H1 (cell line): ENCODE data around the gene REG4. TPM values are rescaled to one million over a fixed set of nuclear protein-coding genes. Genes with fewer than 3 reads are reported as not detected.

Source experiments
- CTCF ChIA-PET: fragments of 300-600 bp; sonication (Branson Sonifier 250); formaldehyde crosslinking; loops from one replicate; lab custom pipeline; 2021; ENCODE audit not compliant: partially characterized antibody; lab: Charles Lee
- POLR2A ChIA-PET: fragments of 300-600 bp; sonication (Branson Sonifier 250); formaldehyde crosslinking; loops from one replicate; lab custom pipeline; 2021; ENCODE audit warnings: inconsistent platforms; ENCODE audit not compliant: partially characterized antibody; lab: Charles Lee
- DNase-seq, 2 experiments: peaks; one replicate each; pipeline versions ENCODE4 v3.0.0 to v3.0.0-alpha.2; 2010 to 2022; ENCODE audit warnings: low spot score in 2 of 2, low read depth in 1 of 2, mixed read lengths in 1 of 2
- FAIRE-seq: peaks from 2 replicates; lab custom pipeline; 2011; peaks lifted over from hg19 to GRCh38; lab: Jason Lieb, UNC
- H2AFZ ChIP-seq: 2 replicates; pipeline ENCODE4 v1.8.1; 2012; ENCODE audit warnings: low read length, inconsistent platforms
- H2AK5ac ChIP-seq: 2 replicates; pipeline ENCODE4 v1.6.1; 2013; ENCODE audit warnings: low read depth, low read length
- H2BK120ac ChIP-seq: replicated peaks from 2 replicates; pipeline ENCODE3; 2013; ENCODE audit warnings: low read depth, low read length, inconsistent platforms
- H2BK12ac ChIP-seq: 2 replicates; pipeline ENCODE4 v1.6.1; 2013; ENCODE audit warnings: low read depth, low read length
- H2BK15ac ChIP-seq: 2 replicates; pipeline ENCODE4 v1.6.1; 2013; ENCODE audit warnings: low read length
- H2BK20ac ChIP-seq: 2 replicates; pipeline ENCODE4 v1.6.1; 2013; ENCODE audit warnings: low read length
- H2BK5ac ChIP-seq: 2 replicates; pipeline ENCODE4 v1.6.1; 2013; ENCODE audit warnings: low read depth, low read length
- H3K14ac ChIP-seq: 2 replicates; pipeline ENCODE4 v1.6.1; 2013; ENCODE audit warnings: inconsistent platforms; ENCODE audit not compliant: insufficient read length
- H3K18ac ChIP-seq: 2 replicates; pipeline ENCODE4 v1.6.1; 2013; ENCODE audit warnings: low read length; ENCODE audit errors: extremely low read depth
- H3K23ac ChIP-seq: 2 replicates; pipeline ENCODE4 v1.6.1; 2013; ENCODE audit warnings: inconsistent platforms; ENCODE audit not compliant: insufficient read length
- H3K23me2 ChIP-seq: 2 replicates; pipeline ENCODE4 v1.6.1; 2013; ENCODE audit warnings: low read depth, low read length
- H3K27ac ChIP-seq: 2 replicates; pipeline ENCODE4 v1.6.1; 2011; ENCODE audit warnings: low read depth, low read length, inconsistent platforms
- H3K27me3 ChIP-seq, 4 experiments: replicated peaks in 1 of 4; 1 replicate in 1 of 4; 2 replicates in 3 of 4; pipeline versions ENCODE4 v1.6.1 to v1.8.1; 2011 to 2013; ENCODE audit warnings: low read length in 3 of 4, mild to moderate bottlenecking in 3 of 4, inconsistent platforms in 2 of 4, mixed read lengths in 2 of 4, moderate library complexity in 1 of 4; ENCODE audit not compliant: control insufficient read depth in 3 of 4, insufficient read depth in 3 of 4; ENCODE audit errors: extremely low read depth in 1 of 4
- H3K36me3 ChIP-seq, 4 experiments: 2 replicates each; pipeline versions ENCODE4 v1.6.1 to v1.8.1; 2011 to 2013; ENCODE audit warnings: mild to moderate bottlenecking in 4 of 4, low read length in 3 of 4, moderate library complexity in 2 of 4, control low read depth in 1 of 4, inconsistent platforms in 1 of 4; ENCODE audit not compliant: insufficient read depth in 4 of 4, control insufficient read depth in 2 of 4
- H3K4ac ChIP-seq: replicated peaks from 2 replicates; pipeline ENCODE3; 2013; ENCODE audit warnings: low read length, low read depth, mixed read lengths, inconsistent platforms; ENCODE audit not compliant: insufficient read length
- H3K4me1 ChIP-seq, 4 experiments: replicated peaks in 1 of 4; 1 replicate in 1 of 4; 2 replicates in 3 of 4; pipeline versions ENCODE4 v1.6.1 to v1.8.1; 2011 to 2013; ENCODE audit warnings: low read length in 3 of 4, inconsistent platforms in 2 of 4, mixed read lengths in 1 of 4; ENCODE audit not compliant: insufficient read depth in 4 of 4, control insufficient read depth in 3 of 4
- H3K4me2 ChIP-seq, 2 experiments: 2 replicates each; pipeline versions ENCODE4 v1.6.1 to v1.8.1; 2011 to 2013; ENCODE audit warnings: low read depth in 2 of 2, low read length in 2 of 2, control low read depth in 1 of 2, inconsistent platforms in 1 of 2, mild to moderate bottlenecking in 1 of 2; ENCODE audit not compliant: insufficient read depth in 1 of 2
- H3K4me3 ChIP-seq, 4 experiments: fragments of 200-600, 300-600 bp in 1 of 4; sonication (generic), shearing (Covaris generic), sonication (Bioruptor Twin) in 1 of 4; 2 replicates each; pipeline versions ENCODE4 v1.5.1 to v1.8.1; 2011 to 2016; ENCODE audit warnings: low read length in 4 of 4, low read depth in 3 of 4, control low read depth in 2 of 4, inconsistent platforms in 2 of 4, mild to moderate bottlenecking in 2 of 4, mixed read lengths in 1 of 4, moderate library complexity in 1 of 4; ENCODE audit not compliant: insufficient read depth in 2 of 4; ENCODE audit errors: extremely low read depth in 1 of 4
- H3K56ac ChIP-seq: replicated peaks from 2 replicates; pipeline ENCODE3; 2013; ENCODE audit warnings: low read depth, mild to moderate bottlenecking, mixed read lengths, low read length, inconsistent platforms; ENCODE audit not compliant: insufficient read length
- H3K79me1 ChIP-seq: 2 replicates; pipeline ENCODE4 v1.6.1; 2013; ENCODE audit warnings: low read depth, low read length, control low read depth
- H3K79me2 ChIP-seq, 2 experiments: 2 replicates each; pipeline versions ENCODE4 v1.6.1 to v1.8.1; 2012 to 2013; ENCODE audit warnings: low read length in 2 of 2, mild to moderate bottlenecking in 2 of 2, inconsistent platforms in 1 of 2; ENCODE audit not compliant: insufficient read depth in 2 of 2, control insufficient read depth in 1 of 2
- H3K9ac ChIP-seq, 4 experiments: replicated peaks in 1 of 4; 1 replicate in 1 of 4; 2 replicates in 3 of 4; pipeline versions ENCODE4 v1.6.1 to v1.8.1; 2011 to 2013; ENCODE audit warnings: low read depth in 3 of 4, low read length in 3 of 4, control low read depth in 2 of 4, mild to moderate bottlenecking in 2 of 4, moderate library complexity in 2 of 4, inconsistent platforms in 1 of 4; ENCODE audit errors: extremely low read depth in 1 of 4
- H3K9me3 ChIP-seq, 2 experiments: 2 replicates each; pipeline versions ENCODE4 v1.6.1 to v1.8.1; 2012 to 2013; ENCODE audit warnings: mild to moderate bottlenecking in 2 of 2, moderate library complexity in 2 of 2, control low read depth in 1 of 2, inconsistent platforms in 1 of 2, low read depth in 1 of 2, low read length in 1 of 2, mixed read lengths in 1 of 2; ENCODE audit not compliant: insufficient read depth in 2 of 2
- H4K20me1 ChIP-seq, 2 experiments: replicated peaks in 1 of 2; 2 replicates each; pipeline versions ENCODE3 to v1.8.1; 2011 to 2013; ENCODE audit warnings: inconsistent platforms in 2 of 2, low read length in 2 of 2, mild to moderate bottlenecking in 1 of 2; ENCODE audit not compliant: insufficient read depth in 2 of 2, control insufficient read depth in 1 of 2
- H4K5ac ChIP-seq: 2 replicates; pipeline ENCODE4 v1.6.1; 2013; ENCODE audit warnings: low read length, low read depth, mixed read lengths, inconsistent platforms; ENCODE audit not compliant: insufficient read length
- H4K8ac ChIP-seq: 2 replicates; pipeline ENCODE4 v1.8.0; 2013; ENCODE audit warnings: mild to moderate bottlenecking, moderate library complexity, low read length, inconsistent platforms; ENCODE audit not compliant: insufficient read depth; ENCODE audit errors: extremely low read depth
- H4K91ac ChIP-seq: replicated peaks from 2 replicates; pipeline ENCODE3; 2013; ENCODE audit warnings: low read length, mixed read lengths, inconsistent platforms; ENCODE audit not compliant: insufficient read length
- WGBS, 2 experiments: shearing (Covaris generic) in 1 of 2; methylation state at CpG; one replicate each; pipeline versions ENCODE4 v1.1.6 to v1.1.7; 2013 to 2015; ENCODE audit warnings: low lambda C conversion rate in 2 of 2, mixed read lengths in 2 of 2, inconsistent platforms in 1 of 2, low coverage in 1 of 2, missing lambda C conversion rate in 1 of 2; ENCODE audit not compliant: insufficient replicate concordance in 2 of 2, insufficient coverage in 1 of 2, insufficient read length in 1 of 2; ENCODE audit errors: extremely low coverage in 1 of 2, missing lambda C conversion rate in 1 of 2; 5-methylcytosine and 5-hydroxymethylcytosine counted together
- polyA plus RNA-seq, 7 experiments: library from polyadenylated mRNA; depleted of rRNA in 3 of 7; stranded (reverse) in 5 of 7; unstranded in 2 of 7; fragments of >200 nt in 5 of 7; fragments of 200-250 nt in 2 of 7; gene quantifications; 1 replicate in 5 of 7; 2 replicates in 1 of 7; 4 replicates in 1 of 7; pipeline versions ENCODE4 v1.2.1 to v1.2.3, GENCODE V29; 2011 to 2013; ENCODE audit warnings: missing spikeins in 2 of 7, mixed read lengths in 2 of 7
- total RNA-seq: library from RNA; stranded (reverse); fragmentation: NEBNext Ultra II Directional; extraction: Animal tissue kit (Norgen Biotek cat#: 25700); gene quantifications from 2 replicates; pipeline ENCODE4 v1.2.1, GENCODE V29; 2021

Gene REG4
- total and polyA plus RNA-seq, 2 of the 8 experiments (the other 6 are each of a cell fraction or from before 2014, with no cell fraction given): not detected

- H3K56ac ChIP-seq: no peak overlapping the region
- no peaks in the 10 kb centered on the region for H3K9me3 ChIP-seq
- FAIRE-seq (no peak), DNase-seq (no peak)
- H2AFZ ChIP-seq: no peak overlapping the region
- no peak overlapping the region for H3K4ac ChIP-seq
- no peaks in the 10 kb centered on the region for H3K79me1 ChIP-seq
- no peak overlapping the region for H2BK15ac ChIP-seq
- no peak overlapping the region for H2BK20ac ChIP-seq
- H2BK5ac ChIP-seq: no peak overlapping the region
- 92% methylated on average over 2 of the region's 2 CpGs; no CpG with 5 or more reads in 1 of the 2 experiments for whole genome bisulfite sequencing, 2 experiments
- no peak overlapping the region for H3K14ac ChIP-seq
- H2BK120ac ChIP-seq: no peak overlapping the region
- no peak overlapping the region for H3K9ac ChIP-seq
- no peak overlapping the region for H2AK5ac ChIP-seq
- ChIA-PET CTCF (interaction anchor here (0.9 to 5.3 kb wide), 7 partner anchors 12 to 156 kb away, joined by 3 to 46 read pairs (median 5); no protein-coding TSS in a partner anchor), POLR2A (interaction anchor here (1.7 kb wide), 1 partner anchor 26 kb away, joined by 7 read pairs; no protein-coding TSS in a partner anchor)
- H3K27ac ChIP-seq: no peak overlapping the region
- H3K4me3 ChIP-seq: no peak overlapping the region
- H4K5ac ChIP-seq: no peak overlapping the region
- H3K23ac ChIP-seq: no peak overlapping the region
- H3K27me3 ChIP-seq: no peaks in the 10 kb centered on the region
- H2BK12ac ChIP-seq: no peak overlapping the region
- H3K23me2 ChIP-seq: no peaks in the 10 kb centered on the region; the same call in 1 of the 2 replicates
- no peaks in the 10 kb centered on the region for H4K20me1 ChIP-seq
- H3K4me1 ChIP-seq: peaks cover 0 to 5% (median 1%) of the 10 kb centered on the region in 4 experiments; a peak in 1 of 7 replicates
- H4K8ac ChIP-seq: no peak overlapping the region
- no peak overlapping the region for H3K4me2 ChIP-seq
- no peaks in the 10 kb centered on the region for H3K79me2 ChIP-seq
- H3K36me3 ChIP-seq: no peaks in the 10 kb centered on the region
- H4K91ac ChIP-seq: no peak overlapping the region
- H3K18ac ChIP-seq: no peak overlapping the region
These were observed 39.0 kb downstream of the REG4 start for GRCh38 chr1:119772298-119772697.
